ENCODE data around the gene NRM.
"Not testable (repeated sequence)": the region's sequence is repeated elsewhere in the genome, so short reads cannot be mapped to it uniquely, and the experiment has no call there.

The NRM gene

DNA sequence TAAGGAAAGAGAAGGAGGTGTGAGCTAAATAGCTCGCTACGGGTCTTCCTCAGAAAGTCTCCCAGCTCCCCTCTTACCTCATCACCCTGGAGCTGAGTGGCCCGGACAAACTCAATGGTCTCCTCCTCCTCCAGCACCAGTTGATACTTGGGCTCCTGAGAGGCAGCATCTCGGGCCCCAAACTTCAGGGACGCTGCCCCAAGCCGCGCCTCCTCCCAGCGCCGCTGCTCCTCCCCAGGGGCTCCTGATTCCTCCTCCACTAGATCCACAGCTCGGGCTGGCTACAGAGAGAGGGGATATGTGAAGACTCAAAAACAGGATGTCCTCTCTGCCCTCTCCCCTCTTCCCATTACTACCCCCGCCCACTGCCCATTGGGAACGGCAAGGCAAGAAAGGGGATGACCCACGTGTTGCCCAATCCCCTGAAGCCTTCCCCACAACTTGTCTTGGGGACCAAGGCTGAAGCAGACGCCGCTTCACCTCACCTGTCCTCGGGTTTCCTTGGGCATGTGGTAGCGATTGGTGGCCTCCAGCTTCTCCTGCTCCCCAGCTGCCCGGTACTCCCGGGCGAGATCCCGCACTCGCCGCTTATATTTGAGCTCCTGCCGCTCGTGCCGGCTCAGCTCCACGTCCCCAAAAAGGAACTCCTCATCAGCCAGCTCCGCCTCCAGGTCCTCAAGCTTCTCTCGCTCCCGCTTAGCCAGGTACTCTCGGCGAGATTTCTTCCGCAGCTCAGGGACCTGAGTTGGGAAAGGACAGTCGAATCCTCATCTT is 25.6 kb downstream of the NRM start:
- DNase-seq, result no peak

DNA sequence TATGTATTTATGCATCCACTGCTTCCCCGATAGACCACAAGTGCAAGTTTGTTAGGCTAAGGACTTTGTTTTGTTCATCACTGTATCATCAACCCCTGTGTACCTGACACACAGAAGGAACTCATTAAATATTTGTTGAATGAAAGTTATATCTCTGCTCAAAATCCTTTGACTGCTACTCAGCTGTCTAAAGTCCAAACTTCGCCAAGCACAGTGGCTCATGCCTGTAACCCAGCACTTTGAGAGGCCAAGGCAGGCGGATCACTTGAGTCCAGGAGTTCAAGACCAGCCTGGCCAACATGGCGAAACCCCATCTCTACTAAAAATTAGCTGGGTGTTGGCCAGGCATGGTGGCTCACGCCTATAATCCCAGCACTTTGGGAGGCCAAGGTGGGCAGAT is 32.9 kb downstream of the NRM start:
- DNase-seq, result not testable (repeated sequence)

DNA sequence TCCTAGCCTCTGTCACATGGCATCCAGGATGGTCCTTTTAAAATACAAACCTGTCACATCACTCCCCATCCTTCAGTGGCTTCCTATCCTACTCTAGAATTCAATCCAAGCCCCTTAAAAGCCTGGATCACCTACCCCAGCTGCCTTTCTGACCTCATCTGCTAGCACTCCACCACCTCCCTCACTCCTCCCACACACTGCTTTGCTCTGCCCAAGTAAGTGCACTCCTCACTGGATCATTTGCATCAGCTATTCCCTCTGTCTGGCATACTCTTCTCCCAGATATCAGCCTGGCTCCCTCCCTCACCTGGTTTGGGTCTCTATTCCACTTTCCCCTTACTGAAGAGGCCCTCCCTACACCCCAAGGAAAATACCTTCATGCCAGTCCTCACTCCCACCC is 33.3 kb downstream of the NRM start:
- no peak for DNase-seq

DNA sequence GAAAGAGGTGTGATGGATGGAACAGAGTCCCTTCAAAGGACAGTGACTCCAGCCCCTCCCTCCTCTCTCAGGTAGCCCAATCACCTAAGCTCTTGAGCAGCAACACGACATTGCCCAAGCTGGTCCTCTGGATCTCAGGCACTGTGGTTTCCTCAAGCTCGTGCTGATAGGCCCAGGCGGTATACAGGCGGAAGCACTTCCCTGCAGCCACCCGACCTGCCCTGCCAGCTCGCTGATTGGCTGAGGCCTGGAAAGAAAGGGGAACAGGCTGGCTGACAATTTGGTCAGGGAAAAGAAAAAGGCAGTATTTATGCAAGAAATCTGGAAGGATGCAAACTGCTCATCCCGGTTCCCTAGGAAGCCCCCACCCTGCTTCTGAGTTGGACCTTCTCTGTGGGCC is 34.3 kb downstream of the NRM start:
- DNase-seq, result no peak

GRCh38 chr6:30655743-30656094 is 35.1 kb downstream of the NRM start:
- no peak for DNase-seq

- no peak for DNase-seq
These were observed 35.7 kb downstream of the NRM start for GRCh38 chr6:30654798-30655742.

DNA sequence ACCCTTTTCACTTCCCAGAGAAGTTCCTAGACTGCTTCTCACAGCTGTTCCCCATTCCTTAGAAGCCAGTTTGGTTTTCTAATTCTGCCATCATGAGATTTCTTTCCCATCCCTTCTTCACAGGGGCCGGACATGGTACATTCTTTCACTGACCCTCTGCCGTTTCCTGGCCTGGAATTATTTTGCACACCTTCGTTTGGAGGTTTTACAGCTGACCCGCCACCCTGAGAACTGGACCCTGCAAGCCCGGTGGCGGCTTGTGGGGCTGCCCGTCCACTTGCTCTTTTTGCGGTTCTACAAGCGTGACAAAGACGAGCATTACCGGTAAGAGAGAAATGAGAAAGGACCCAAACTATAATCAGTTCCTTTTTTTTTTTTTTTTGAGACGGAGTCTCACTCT is 39.6 kb downstream of the NRM start:
- DNase-seq, result no peak

GRCh38 chr6:30647242-30648116 is 43.3 kb downstream of the NRM start:
- peak; percentile 89 for DNase-seq

DNA sequence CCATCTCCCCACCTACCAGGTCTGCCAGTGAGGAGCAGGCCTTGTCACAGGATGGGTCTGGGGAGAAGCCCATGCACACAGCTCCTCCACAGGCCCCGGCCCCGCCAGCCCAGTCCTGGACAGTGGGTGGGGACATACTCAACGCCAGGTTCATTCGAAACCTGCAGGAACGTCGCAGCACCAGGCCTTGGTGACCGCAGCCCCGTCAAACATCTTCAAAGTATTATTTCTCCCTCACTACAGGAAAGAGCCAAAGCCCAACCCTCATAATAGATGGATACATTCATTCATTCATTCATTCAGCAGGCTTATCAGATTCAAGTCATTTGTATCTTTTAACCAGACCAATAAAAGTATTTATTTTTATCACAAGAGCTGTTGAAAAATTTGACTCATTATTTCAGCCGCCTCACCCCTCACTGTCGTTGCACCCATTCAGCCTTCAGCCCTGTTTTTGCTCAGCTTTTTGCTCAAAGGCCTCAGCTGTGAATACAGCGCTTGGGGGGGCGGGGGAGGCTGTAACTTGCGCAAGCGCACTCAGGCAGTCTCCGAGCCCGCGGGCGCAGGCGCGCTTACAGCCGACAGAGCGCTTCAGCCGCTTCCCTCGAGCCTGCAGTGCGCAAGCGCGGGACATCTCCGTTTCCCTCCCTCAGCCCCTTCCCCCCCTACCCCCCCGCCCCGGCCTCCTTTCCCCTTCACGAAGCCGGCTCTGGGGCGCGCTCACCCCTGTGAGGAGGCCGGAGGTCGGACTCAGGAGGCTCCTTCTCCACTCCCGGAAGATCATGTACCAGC is 44.1 kb downstream of the NRM start, which contains the start of gene C6orf136:
Gene C6orf136 (plus strand): TSS at position 684 of the 792 bp plus-strand sequence. CDS start 99 bp downstream, at position 783.
- DNase-seq, result peak; percentile 89

DNA sequence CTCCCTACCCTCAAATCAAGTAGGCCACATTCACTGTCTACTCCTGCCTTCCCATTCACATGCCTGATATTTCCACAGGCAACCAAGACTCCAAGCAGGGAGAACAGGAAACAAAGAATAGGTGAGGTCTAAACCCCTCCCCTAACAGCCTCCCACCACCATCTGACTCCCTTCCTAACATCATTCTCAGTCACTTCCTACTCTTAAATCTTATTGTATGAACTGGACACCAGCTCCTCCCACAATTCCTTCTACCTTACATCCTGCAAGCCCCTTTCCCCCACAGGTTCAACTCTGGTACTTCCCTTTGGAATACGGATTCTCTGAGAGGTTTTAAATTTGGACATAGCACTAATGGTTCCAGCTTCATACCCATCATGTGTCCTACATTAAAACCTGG is 44.8 kb downstream of the NRM start:
- DNase-seq, result no peak

DNA sequence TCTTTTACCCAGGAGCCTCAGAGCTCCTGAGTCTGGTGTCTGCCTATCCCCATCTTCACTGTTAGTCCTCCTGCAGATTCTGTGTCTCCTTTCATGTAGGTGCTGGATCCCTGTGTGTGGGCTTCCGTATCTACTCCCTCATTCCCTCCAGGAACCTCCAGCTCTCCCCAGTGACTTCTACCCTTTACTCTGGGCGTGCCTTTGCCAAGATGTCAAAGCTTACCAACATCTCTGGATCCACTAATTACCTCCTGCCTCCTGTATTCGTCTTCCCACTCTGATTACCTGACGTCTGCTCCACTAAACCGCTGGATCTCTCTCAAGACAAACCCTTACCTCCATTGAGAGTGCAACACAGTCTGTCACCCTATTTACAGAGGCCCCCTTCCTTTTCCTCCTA is 46.0 kb downstream of the NRM start:
- DNase-seq, result no peak

- DNase-seq, result no peak
These were observed 47.1 kb downstream of the NRM start for GRCh38 chr6:30643656-30644055.

DNA sequence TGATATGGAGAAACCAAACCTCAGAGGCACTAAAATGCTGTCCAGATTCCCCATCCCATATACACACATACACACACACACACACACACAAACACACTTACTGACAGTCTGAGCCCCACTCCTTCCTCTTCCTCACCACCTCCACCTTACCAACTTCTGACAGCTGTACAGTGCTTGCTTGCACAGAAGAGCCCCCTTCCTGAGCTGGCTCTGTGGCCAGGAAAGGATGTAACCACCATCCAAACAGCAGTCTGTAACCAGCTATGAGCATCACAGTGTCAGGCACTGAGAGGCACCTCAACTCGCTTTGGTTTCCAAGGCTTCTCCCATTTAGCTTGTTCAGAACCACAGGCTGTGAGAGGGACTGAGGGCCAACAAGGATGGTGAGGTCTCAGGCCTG is 49.7 kb downstream of the NRM start:
- no peak for DNase-seq

- no peak for DNase-seq
These were observed 50.3 kb downstream of the NRM start for GRCh38 chr6:30640481-30640880.
